Measurements from ENCODE around the gene LY6G6F.

LY6G6F gene

GRCh38 chr6:31676904-31677303 lies 29.8 kb upstream of the LY6G6F start:
- DNase-seq: no peak

- DNase-seq: no peak
These were observed 28.7 kb upstream of the LY6G6F start for GRCh38 chr6:31677955-31678354.

GRCh38 chr6:31680226-31681134 lies 26.2 kb upstream of the LY6G6F start, which contains the start of gene LY6G5C:
TSS of gene LY6G5C (minus strand) at chr6:31681067. CDS start at chr6:31680373, 694 bp downstream.
- peak; percentile 54 for DNase-seq

DNA sequence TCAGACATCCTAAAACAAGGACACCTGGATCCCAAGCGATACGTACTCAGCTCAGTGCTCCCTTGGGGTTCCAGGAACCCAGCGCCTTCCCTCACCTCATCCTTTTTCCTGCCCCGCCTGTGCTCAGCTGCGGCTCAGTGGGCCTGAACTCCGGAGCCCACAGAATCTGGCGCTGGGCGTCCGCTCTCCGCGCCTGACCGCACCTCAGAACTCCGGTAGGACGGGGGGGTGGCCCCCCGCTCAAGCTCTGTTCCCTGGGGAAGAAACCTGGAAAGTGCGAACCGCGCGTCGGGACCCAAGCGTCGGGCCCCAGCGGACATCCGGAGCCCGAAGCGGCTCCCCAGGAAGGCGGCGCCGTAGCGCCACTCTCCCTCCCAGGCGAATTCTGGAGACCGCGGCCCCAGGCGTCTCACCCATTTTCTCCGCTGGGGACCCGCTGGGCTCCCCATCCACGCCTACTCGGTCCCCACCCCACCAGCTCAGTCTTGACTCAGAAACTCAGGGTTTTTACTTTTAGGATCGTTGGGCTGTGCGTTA lies 25.5 kb upstream of the LY6G6F start:
- peak; percentile 21 for DNase-seq

- no peak for DNase-seq
These were observed 23.1 kb upstream of the LY6G6F start for GRCh38 chr6:31683591-31683990.

GRCh38 chr6:31686483-31686882 lies 20.2 kb upstream of the LY6G6F start:
- DNase-seq: no peak

- DNase-seq: no peak
These were observed 19.3 kb upstream of the LY6G6F start for GRCh38 chr6:31687321-31687720.

- DNase-seq: no peak
These were observed 18.6 kb upstream of the LY6G6F start for GRCh38 chr6:31687860-31688693.

DNA sequence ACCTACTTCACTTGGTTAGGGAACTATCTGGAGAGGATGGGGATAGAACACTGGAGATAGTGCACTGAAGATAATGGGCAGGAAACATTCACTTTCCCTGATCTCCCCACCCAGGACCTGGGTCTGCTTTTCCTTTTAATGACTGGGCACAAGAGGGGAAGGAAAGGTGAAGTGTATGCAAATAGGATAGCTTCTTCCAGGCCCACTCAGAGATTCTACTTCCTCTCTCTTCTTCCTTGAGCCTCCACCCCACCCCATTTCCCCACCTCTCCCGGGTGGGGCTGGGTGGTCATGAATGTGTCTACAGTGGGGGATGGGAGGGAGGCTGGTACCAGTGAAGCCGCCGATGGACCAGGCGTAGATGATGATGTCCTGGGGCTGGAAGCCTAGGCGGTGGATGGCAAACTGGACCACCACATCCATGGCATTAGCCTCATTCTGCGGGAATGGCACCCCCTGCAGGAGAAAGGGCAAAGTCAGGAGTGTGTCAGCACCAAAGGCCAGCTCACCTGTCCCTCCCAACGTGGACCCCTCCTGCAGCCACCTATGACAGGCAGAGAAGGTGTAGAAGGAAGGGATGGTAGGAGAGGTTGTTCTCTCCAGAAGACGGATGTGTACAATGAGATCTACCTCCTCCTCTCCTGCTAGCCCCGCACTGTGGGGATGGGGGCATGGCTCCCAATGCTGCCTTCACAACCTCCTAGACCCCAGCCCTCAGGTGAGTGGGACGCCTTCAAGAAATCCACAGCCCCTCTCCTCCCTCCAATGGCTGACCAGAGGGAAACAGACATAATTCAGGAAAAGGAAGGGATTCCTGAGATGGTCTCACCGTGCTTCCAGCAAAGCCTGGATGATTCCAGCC lies 17.2 kb upstream of the LY6G6F start:
- no peak for DNase-seq

DNA sequence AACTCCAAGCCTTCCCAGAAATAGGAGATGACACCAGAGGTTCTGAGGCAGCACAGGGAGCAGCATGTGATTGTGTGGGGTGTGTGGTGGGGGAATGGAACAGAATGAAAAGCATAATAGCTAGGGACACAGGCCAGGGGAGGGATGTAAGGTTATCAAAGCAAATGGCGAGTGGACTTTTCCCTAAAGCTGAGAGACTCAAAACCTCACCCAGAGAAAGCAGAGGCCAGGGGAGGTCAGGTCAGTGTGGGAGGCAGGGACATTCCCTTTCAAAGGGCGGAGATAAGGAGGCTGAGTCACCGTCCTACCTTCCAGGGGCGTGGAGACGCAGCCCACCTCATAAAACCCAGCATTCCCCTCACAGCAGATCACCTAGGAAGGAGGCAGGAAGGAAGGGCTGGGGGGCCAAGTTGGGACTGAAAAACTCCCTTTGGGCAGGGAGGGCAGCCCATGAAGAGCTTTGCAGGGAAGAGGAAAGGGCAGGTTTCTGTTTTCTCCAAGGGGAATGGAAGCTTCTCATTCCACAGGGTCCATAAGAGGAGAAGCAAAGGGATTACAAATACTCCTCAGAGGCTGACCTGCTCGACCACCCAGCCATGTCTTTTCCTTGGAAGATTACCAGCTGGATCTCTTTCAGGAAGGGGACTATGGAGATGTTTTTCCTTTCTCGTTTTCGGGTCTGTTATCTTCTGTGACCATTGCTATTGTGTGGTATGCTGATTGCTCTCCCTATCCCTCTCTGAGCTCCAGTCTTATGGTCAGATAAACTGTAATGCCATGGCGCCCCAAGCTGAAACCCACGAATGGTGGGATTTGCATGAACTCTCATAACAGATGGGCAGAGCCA lies 16.2 kb upstream of the LY6G6F start:
- DNase-seq: no peak

- DNase-seq: no peak
These were observed 15.6 kb upstream of the LY6G6F start for GRCh38 chr6:31691078-31691463.

- DNase-seq: no peak
These were observed 15.0 kb upstream of the LY6G6F start for GRCh38 chr6:31691564-31692108.

- no peak for DNase-seq
These were observed 14.3 kb upstream of the LY6G6F start for GRCh38 chr6:31692353-31692752.

DNA sequence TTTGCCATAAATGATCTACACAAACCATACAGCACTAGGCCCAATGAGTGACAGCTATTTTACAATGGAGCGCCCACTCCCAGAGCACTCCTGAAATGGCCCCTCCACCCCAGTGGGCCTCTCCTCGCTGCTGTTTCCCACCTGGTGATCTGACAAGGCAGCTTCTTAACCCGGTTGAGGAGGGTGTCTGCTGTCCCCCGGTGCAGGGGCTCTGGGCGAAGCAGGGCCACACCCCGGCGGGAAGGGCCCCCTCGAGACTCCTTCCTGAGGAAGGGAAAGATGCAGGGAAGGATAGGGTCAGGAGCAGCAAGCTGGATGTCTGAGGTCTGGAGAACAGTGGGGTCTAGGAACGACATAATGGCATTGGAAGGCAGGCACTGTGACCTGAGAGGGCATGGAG lies 13.8 kb upstream of the LY6G6F start:
- DNase-seq: no peak

GRCh38 chr6:31693535-31693934 lies 13.1 kb upstream of the LY6G6F start:
- DNase-seq: no peak

DNA sequence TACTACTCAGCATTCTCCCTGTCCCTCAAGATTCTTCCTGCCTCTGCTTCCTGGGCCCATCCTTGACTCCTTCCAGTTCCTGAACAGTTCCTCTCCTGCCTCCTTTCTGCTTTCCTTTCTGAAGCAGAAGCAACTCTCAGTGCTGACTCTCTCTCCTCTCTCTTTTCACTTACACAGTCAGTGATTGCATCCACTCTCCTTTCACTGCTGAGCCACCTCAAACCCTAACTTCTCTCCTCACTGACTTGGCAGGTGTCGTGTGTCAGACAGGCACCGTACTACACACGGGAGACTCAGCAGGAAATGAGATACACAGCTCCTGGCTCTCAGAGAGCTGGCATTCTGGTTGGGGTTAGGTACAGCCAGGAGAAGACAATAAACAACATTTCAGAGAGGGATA lies 9.1 kb upstream of the LY6G6F start:
- DNase-seq: no peak

DNA sequence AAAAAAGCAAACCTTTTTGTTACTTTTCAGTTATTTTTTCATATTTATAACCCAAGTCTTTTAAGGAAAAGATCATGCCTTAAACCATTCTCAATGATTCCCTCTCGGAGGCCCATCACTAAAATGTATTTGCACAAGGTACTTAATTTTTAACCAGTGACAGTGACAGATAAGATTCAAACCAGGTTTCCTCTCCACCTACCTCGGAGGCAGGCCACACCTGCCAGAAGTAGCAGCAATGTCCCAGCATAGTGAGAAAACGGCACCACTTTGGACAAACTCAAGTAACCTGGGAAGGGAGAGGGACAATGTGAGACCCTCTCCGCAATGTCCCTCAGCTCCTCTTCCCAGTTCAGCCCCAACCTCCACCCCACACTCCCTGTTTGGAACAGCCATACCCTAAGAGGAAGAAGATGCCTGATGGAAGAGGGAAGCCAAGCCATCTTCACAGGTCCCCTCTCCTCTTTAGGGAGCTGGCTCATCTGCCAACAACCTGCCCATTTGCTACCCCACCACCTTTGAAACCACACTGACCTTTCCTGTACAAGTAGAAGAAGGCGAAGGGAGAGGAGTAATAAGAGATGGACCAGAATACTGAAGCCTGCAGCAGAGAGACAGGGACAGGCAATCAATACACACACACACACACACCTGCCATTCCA lies 5.8 kb upstream of the LY6G6F start:
- DNase-seq: no peak

DNA sequence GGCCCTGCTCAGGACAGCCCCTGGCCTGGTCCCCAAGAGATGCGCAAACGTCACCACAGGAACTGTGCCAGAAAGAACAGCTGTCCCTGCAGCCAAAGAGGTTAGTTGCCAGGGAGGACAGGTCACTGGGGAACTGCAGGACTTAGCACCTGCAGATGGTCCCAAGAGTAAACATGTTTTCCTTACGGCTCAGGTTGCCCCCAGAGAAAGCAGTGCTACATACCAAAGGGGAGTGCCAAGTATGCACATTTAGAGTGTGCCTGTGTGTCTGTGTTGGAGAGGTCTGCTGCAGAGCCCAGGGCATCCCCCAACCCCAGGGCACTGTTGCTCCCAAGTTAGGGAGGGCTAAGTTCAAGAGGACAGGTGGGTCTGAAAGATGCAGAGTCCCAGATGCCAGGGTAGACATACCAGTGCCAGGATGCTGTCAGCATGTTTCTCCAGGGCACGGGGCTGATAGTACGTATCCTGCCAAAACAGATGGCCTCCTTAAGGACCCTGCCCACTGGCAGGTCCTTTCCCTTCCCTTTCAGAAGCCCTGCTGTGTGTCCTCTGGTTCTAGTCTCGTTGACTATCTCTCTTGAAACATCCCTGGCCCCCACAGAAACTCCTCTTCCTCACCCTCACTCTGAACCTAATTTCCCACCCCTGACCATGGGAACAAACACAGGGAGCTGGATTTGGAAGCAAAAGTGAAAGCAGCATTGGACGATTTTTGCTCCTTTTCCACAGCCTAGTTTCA lies 4.8 kb upstream of the LY6G6F start:
- DNase-seq: no peak

- no peak for DNase-seq
These were observed 4.3 kb upstream of the LY6G6F start for GRCh38 chr6:31702405-31702818.

All from activated effector memory CD4-positive, alpha-beta T cell treated with Interleukin-2 at 50 U/mL for 16 hours (primary cell).